K562 (cell line): ENCODE data around the gene STK26. TPM values are rescaled to one million over a fixed set of nuclear protein-coding genes. Genes with fewer than 3 reads are reported as not detected.
A peak's percentile ranks its signal among the peaks of the same experiment; 100 is the strongest.

Source experiments
- ATAC-seq: fragments of 200-7000 bp; cut with Tn5 transposase; 3 replicates; pipeline ENCODE4 v1.9.1; 2020; ENCODE audit warnings: moderate library complexity
- BruUV-seq: library from RNA; stranded (reverse); fragments of 400-500 nt; replicated peaks from 2 replicates; lab custom pipeline; 2021; lab: Mats Ljungman, UMichigan
- CTCF ChIA-PET: fragments of 300-600 bp; formaldehyde crosslinking; extraction: SDS; loops from one replicate; lab custom pipeline; 2021; ENCODE audit warnings: low intra/inter-chr PET ratio; lab: Yijun Ruan, JAX
- POLR2A ChIA-PET: fragments of 300-600, 350-650 bp; sonication (Branson Sonifier 250); formaldehyde crosslinking; extraction: SDS; loops from one replicate; lab custom pipeline; 2021; ENCODE audit warnings: antibody characterized with exemption, inconsistent platforms; lab: Yijun Ruan, JAX
- DNase-seq, 4 experiments: peaks; one replicate each; pipeline versions ENCODE4 v3.0.0 to v3.0.0-alpha.2; 2011 to 2018; ENCODE audit warnings: low spot score in 3 of 4, mixed read lengths in 3 of 4; ENCODE audit errors: extremely low read depth in 1 of 4
- FAIRE-seq: peaks from 2 replicates; lab custom pipeline; 2011; peaks lifted over from hg19 to GRCh38; lab: Jason Lieb, UNC
- H2AFZ ChIP-seq: 2 replicates; pipeline ENCODE4 v1.6.0; 2011; ENCODE audit warnings: low read depth, low read length, control low read depth, inconsistent platforms
- H3K27ac ChIP-seq: fragments of 200-600 bp; 3 replicates; pipeline ENCODE4 v1.8.0; 2011; ENCODE audit warnings: low read depth, mild to moderate bottlenecking, control low read depth, inconsistent platforms, low read length, moderate library complexity, mixed read lengths; ENCODE audit errors: extremely low read depth
- H3K27me3 ChIP-seq, 2 experiments: fragments of 300-600 bp in 1 of 2; 2 replicates in 1 of 2; 3 replicates in 1 of 2; pipeline versions ENCODE4 v1.6.0 to v1.8.0; 2011; ENCODE audit warnings: inconsistent platforms in 2 of 2, low read length in 2 of 2, mild to moderate bottlenecking in 1 of 2, mixed read lengths in 1 of 2, moderate library complexity in 1 of 2; ENCODE audit not compliant: control insufficient read depth in 2 of 2, insufficient read depth in 2 of 2
- H3K36me3 ChIP-seq: fragments of 300-600 bp; 3 replicates; pipeline ENCODE4 v1.8.0; 2011; ENCODE audit warnings: mild to moderate bottlenecking, low read length, inconsistent platforms; ENCODE audit not compliant: control insufficient read depth, insufficient read depth
- H3K4me1 ChIP-seq, 2 experiments: fragments of 200-600 bp in 1 of 2; replicated peaks in 1 of 2; 2 replicates in 1 of 2; 3 replicates in 1 of 2; pipeline versions ENCODE4 v1.5.1 to v1.8.0; 2011; ENCODE audit warnings: inconsistent platforms in 2 of 2, low read length in 2 of 2, mild to moderate bottlenecking in 1 of 2, mixed read lengths in 1 of 2, moderate library complexity in 1 of 2; ENCODE audit not compliant: control insufficient read depth in 2 of 2, insufficient read depth in 2 of 2
- H3K4me2 ChIP-seq: 2 replicates; pipeline ENCODE4 v1.6.1; 2011; ENCODE audit warnings: low read length, control low read depth, inconsistent platforms, mixed read lengths; ENCODE audit not compliant: insufficient read depth
- H3K4me3 ChIP-seq: fragments of 200-600 bp; sonication (generic), shearing (Covaris generic); 2 replicates; pipeline ENCODE4 v1.5.1; 2016; ENCODE audit warnings: control low read depth, inconsistent platforms
- H3K79me2 ChIP-seq: fragments of 200-600 bp; 3 replicates; pipeline ENCODE4 v1.8.0; 2011; ENCODE audit warnings: low read length, inconsistent platforms; ENCODE audit not compliant: control insufficient read depth, insufficient read depth
- H3K9ac ChIP-seq, 2 experiments: 2 replicates each; pipeline versions ENCODE4 v1.6.0 to v1.6.1; 2011; ENCODE audit warnings: low read depth in 2 of 2, low read length in 2 of 2, control low read depth in 1 of 2, inconsistent platforms in 1 of 2, mild to moderate bottlenecking in 1 of 2, mixed read lengths in 1 of 2; ENCODE audit not compliant: insufficient read depth in 1 of 2
- H3K9me1 ChIP-seq: one replicate; pipeline ENCODE4 v1.6.0; 2011; ENCODE audit warnings: inconsistent platforms, mild to moderate bottlenecking, low read length, moderate library complexity; ENCODE audit not compliant: control insufficient read depth, insufficient read depth
- H3K9me3 ChIP-seq: replicated peaks from 2 replicates; pipeline ENCODE4 v1.5.1; 2011; ENCODE audit warnings: low read depth, low read length, inconsistent platforms; ENCODE audit not compliant: control insufficient read depth, insufficient read depth
- H4K20me1 ChIP-seq: replicated peaks from 2 replicates; pipeline ENCODE4 v1.6.1; 2011; ENCODE audit warnings: low read length, inconsistent platforms, mixed read lengths; ENCODE audit not compliant: control insufficient read depth, insufficient read depth
- BRD9 ChIP-seq: fragments of 450-650 bp; IDR thresholded peaks from 2 replicates; pipeline ENCODE4 v1.6.1; 2018; ENCODE audit warnings: low read depth; ENCODE audit not compliant: partially characterized antibody
- CXXC5 ChIP-seq: fragments of 250-450 bp; sonication (Bioruptor Pico); IDR thresholded peaks from 2 replicates; pipeline ENCODE4 v1.8.0; 2022; ENCODE audit warnings: inconsistent platforms, mild to moderate bottlenecking, moderate library complexity
- ESRRA ChIP-seq: fragments of 450-650 bp; IDR thresholded peaks from 2 replicates; pipeline ENCODE4 v1.6.1; 2014; ENCODE audit warnings: low read depth, mild to moderate bottlenecking, moderate library complexity, borderline replicate concordance
- KDM1A ChIP-seq, 2 experiments: fragments of 450-650 bp; IDR thresholded peaks; 2 replicates each; pipeline ENCODE4 v1.6.1; 2016; ENCODE audit warnings: mild to moderate bottlenecking in 2 of 2
- SIN3B ChIP-seq: fragments of 450-650 bp; IDR thresholded peaks from 2 replicates; pipeline ENCODE4 v1.6.1; 2017; ENCODE audit warnings: low read depth, mild to moderate bottlenecking, moderate library complexity
- SMAD4 ChIP-seq: fragments of 250-450 bp; sonication (Bioruptor Pico); conservative IDR thresholded peaks from 2 replicates; pipeline ENCODE4 v1.8.0; 2021; ENCODE audit warnings: inconsistent platforms, mild to moderate bottlenecking, moderate library complexity
- SMARCC2 ChIP-seq: fragments of 450-650 bp; IDR thresholded peaks from 2 replicates; pipeline ENCODE4 v1.6.1; 2017; ENCODE audit warnings: antibody characterized with exemption, moderate library complexity, mild to moderate bottlenecking, low read depth
- WGBS: fragments of 100-300 bp; shearing (Covaris generic); methylation state at CpG from one replicate; pipeline ENCODE4 v1.1.6; 2016; ENCODE audit warnings: low coverage, mixed read lengths; ENCODE audit not compliant: insufficient coverage; ENCODE audit errors: missing lambda C conversion rate; 5-methylcytosine and 5-hydroxymethylcytosine counted together
- in situ Hi-C: fragments of 300-500 bp; cut with MboI; formaldehyde crosslinking; loops from 4 replicates; pipeline ENCODE4 v1.15.0; 2018; ENCODE audit warnings: inconsistent platforms, mixed read lengths
- intact Hi-C: fragments of 100-400 bp; cut with micrococcal nuclease; formaldehyde crosslinking; loops from 2 replicates; pipeline ENCODE4 v1.14.2; 2022
- polyA plus RNA-seq, 8 experiments: library from polyadenylated mRNA; depleted of rRNA in 4 of 8; stranded (reverse) in 5 of 8; unstranded in 3 of 8; fragments of >200 nt; fragmentation: Nextera tagmentation in 2 of 8; fragmentation: Illumina TruSeq in 1 of 8; extraction: Ambion mirVana in 2 of 8; extraction: Trizol in 1 of 8; gene quantifications; 2 replicates each; pipeline versions ENCODE4 v1.2.1 to v1.2.3, GENCODE V29; 2011 to 2014; ENCODE audit warnings: inconsistent platforms in 1 of 8, missing spikeins in 1 of 8
- total RNA-seq, 7 experiments: library from RNA; depleted of rRNA in 6 of 7; stranded (reverse); fragments of >200 nt in 6 of 7; fragmentation: Illumina TruSeq in 2 of 7; extraction: Trizol in 2 of 7; gene quantifications; 2 replicates each; pipeline versions ENCODE4 v1.2.1 to v1.2.3, GENCODE V29; 2011 to 2021; ENCODE audit warnings: low replicate concordance in 1 of 7
- TF ChIP-seq, protein P1 (sequence below): fragments of 200-800 bp; sonication (Bioruptor generic); IDR thresholded peaks from 2 replicates; pipeline ENCODE4 v1.6.1; 2017; ENCODE audit warnings: missing genetic modification characterization, missing compliant biosample characterization
- TF ChIP-seq, protein P2 (sequence below): fragments of 450-650 bp; formaldehyde crosslinking; IDR thresholded peaks from 2 replicates; pipeline ENCODE4 v1.4.0; 2022; ENCODE audit warnings: mild to moderate bottlenecking, moderate library complexity
- TF ChIP-seq, protein P3 (sequence below): fragments of 450-650 bp; IDR thresholded peaks from 2 replicates; pipeline ENCODE4 v1.6.1; 2017; ENCODE audit warnings: antibody characterized with exemption, mild to moderate bottlenecking
- TF ChIP-seq, protein P4 (sequence below): fragments of 450-650 bp; conservative IDR thresholded peaks from 2 replicates; pipeline ENCODE4 v1.6.1; 2016; ENCODE audit warnings: missing genetic modification characterization, low read depth, mild to moderate bottlenecking, missing compliant biosample characterization, moderate library complexity
- TF ChIP-seq, protein P5 (sequence below): fragments of 450-650 bp; formaldehyde crosslinking; IDR thresholded peaks from 2 replicates; pipeline ENCODE4 v1.4.0; 2020; ENCODE audit warnings: mild to moderate bottlenecking, moderate library complexity

STK26 gene
- total and polyA plus RNA-seq, 9 of the 15 experiments (the other 6 are each of a cell fraction or from before 2014, with no cell fraction given), result 28.1 to 72.9 (median 50.1) TPM

DNA sequence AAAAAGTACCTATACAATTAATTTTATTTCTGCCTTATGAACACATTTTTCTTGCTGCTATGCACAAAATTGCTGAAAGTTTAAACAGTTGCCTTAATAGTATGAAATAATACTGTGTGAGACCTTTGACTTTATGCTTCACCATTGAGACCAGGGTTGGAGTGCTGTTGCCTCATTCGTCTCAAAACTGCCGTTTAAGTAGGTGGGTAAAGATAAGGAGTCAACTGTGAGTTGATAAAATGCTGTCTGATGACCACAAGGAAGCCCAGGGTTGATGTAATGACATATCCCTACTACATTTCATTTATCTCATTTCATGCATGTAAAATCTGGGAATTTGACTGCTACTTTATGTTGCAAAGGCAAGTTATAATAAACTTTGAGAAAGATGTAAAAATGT is 23.4 kb downstream of the STK26 start:
- Histone ChIP-seq H4K20me1 (peaks cover 5% of the 10 kb centered on the region; the same call in 1 of the 2 replicates), H3K4me1 (peaks cover 0 to 17% of the 10 kb centered on the region in 2 experiments; a peak in 3 of 5 replicates), H3K79me2 (peaks cover 94% of the 10 kb centered on the region), H2AFZ (no peak overlapping the region), H3K9me3 (no peaks in the 10 kb centered on the region), H3K27ac (peak overlapping the region; percentile 61; the same call in 1 of the 3 replicates), H3K36me3 (peaks cover 8% of the 10 kb centered on the region; the same call in 1 of the 3 replicates), H3K27me3 (no peaks in the 10 kb centered on the region), H3K4me2 (no peak overlapping the region), H3K9me1 (no peaks in the 10 kb centered on the region), H3K4me3 (no peak overlapping the region), H3K9ac (no peak overlapping the region)
- ChIA-PET POLR2A (interaction anchor here (0.8 to 1.3 kb wide), 2 partner anchors 13 to 443 kb away, joined by 3 read pairs; no protein-coding TSS in a partner anchor), CTCF (no interaction called here)
- peak; percentile 81 for ATAC-seq
- DNase-seq, result peak in 2 of 4 experiments; percentile 33 to 56
- 0% methylated on average over 2 of the region's 2 CpGs for WGBS
- no TSS peak for BruUV-seq
- FAIRE-seq, result peak; percentile 71
- intact Hi-C loops, result no loop called here
- in situ Hi-C loops, result no loop called here
- peak; percentile 28 for TF ChIP-seq BRD9
- TF ChIP-seq, protein P1, sequence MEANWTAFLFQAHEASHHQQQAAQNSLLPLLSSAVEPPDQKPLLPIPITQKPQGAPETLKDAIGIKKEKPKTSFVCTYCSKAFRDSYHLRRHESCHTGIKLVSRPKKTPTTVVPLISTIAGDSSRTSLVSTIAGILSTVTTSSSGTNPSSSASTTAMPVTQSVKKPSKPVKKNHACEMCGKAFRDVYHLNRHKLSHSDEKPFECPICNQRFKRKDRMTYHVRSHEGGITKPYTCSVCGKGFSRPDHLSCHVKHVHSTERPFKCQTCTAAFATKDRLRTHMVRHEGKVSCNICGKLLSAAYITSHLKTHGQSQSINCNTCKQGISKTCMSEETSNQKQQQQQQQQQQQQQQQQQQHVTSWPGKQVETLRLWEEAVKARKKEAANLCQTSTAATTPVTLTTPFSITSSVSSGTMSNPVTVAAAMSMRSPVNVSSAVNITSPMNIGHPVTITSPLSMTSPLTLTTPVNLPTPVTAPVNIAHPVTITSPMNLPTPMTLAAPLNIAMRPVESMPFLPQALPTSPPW, result no peak
- peak; percentile 47; the same call in 1 of the 2 replicates for TF ChIP-seq ESRRA
- peak; percentile 26 to 56; a peak in 1 of 4 replicates for TF ChIP-seq KDM1A (IDR thresholded peaks at IDR 0.05)
- TF ChIP-seq, protein P2, sequence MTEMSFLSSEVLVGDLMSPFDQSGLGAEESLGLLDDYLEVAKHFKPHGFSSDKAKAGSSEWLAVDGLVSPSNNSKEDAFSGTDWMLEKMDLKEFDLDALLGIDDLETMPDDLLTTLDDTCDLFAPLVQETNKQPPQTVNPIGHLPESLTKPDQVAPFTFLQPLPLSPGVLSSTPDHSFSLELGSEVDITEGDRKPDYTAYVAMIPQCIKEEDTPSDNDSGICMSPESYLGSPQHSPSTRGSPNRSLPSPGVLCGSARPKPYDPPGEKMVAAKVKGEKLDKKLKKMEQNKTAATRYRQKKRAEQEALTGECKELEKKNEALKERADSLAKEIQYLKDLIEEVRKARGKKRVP, result peak; percentile 88
- TF ChIP-seq SMAD4 (CRISPR knock-in tag), result peak; percentile 64
- TF ChIP-seq, protein P3, sequence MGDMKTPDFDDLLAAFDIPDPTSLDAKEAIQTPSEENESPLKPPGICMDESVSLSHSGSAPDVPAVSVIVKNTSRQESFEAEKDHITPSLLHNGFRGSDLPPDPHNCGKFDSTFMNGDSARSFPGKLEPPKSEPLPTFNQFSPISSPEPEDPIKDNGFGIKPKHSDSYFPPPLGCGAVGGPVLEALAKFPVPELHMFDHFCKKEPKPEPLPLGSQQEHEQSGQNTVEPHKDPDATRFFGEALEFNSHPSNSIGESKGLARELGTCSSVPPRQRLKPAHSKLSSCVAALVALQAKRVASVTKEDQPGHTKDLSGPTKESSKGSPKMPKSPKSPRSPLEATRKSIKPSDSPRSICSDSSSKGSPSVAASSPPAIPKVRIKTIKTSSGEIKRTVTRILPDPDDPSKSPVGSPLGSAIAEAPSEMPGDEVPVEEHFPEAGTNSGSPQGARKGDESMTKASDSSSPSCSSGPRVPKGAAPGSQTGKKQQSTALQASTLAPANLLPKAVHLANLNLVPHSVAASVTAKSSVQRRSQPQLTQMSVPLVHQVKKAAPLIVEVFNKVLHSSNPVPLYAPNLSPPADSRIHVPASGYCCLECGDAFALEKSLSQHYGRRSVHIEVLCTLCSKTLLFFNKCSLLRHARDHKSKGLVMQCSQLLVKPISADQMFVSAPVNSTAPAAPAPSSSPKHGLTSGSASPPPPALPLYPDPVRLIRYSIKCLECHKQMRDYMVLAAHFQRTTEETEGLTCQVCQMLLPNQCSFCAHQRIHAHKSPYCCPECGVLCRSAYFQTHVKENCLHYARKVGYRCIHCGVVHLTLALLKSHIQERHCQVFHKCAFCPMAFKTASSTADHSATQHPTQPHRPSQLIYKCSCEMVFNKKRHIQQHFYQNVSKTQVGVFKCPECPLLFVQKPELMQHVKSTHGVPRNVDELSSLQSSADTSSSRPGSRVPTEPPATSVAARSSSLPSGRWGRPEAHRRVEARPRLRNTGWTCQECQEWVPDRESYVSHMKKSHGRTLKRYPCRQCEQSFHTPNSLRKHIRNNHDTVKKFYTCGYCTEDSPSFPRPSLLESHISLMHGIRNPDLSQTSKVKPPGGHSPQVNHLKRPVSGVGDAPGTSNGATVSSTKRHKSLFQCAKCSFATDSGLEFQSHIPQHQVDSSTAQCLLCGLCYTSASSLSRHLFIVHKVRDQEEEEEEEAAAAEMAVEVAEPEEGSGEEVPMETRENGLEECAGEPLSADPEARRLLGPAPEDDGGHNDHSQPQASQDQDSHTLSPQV, result no peak
- TF ChIP-seq, protein P4, sequence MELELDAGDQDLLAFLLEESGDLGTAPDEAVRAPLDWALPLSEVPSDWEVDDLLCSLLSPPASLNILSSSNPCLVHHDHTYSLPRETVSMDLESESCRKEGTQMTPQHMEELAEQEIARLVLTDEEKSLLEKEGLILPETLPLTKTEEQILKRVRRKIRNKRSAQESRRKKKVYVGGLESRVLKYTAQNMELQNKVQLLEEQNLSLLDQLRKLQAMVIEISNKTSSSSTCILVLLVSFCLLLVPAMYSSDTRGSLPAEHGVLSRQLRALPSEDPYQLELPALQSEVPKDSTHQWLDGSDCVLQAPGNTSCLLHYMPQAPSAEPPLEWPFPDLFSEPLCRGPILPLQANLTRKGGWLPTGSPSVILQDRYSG, result no peak
- TF ChIP-seq, protein P5, sequence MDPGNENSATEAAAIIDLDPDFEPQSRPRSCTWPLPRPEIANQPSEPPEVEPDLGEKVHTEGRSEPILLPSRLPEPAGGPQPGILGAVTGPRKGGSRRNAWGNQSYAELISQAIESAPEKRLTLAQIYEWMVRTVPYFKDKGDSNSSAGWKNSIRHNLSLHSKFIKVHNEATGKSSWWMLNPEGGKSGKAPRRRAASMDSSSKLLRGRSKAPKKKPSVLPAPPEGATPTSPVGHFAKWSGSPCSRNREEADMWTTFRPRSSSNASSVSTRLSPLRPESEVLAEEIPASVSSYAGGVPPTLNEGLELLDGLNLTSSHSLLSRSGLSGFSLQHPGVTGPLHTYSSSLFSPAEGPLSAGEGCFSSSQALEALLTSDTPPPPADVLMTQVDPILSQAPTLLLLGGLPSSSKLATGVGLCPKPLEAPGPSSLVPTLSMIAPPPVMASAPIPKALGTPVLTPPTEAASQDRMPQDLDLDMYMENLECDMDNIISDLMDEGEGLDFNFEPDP (CRISPR knock-in tag), result no peak
- TF ChIP-seq SIN3B, result no peak
- 0 out of 2 replicates have a peak, but pooled peaks have one; percentile 34 for TF ChIP-seq SMARCC2
- peak; percentile 53 for TF ChIP-seq CXXC5 (CRISPR knock-in tag)
